Hematopoietic multipotent progenitor cell treated with erythropoietin and hydrocortisone succinate and interleukin-3 and kit ligand, for 6 days (in vitro differentiated cells): Measurements from ENCODE around the gene ASTN2.

Experiments
- DNase-seq: peaks from one replicate; pipeline ENCODE4 v3.0.0-alpha.2; 2015

Gene ASTN2

GRCh38 chr9:116491659-116492058, 923.2 kb downstream of the ASTN2 start:
- no peak for DNase-seq

- DNase-seq = no peak
Observed at GRCh38 chr9:116491219-116491618, 923.6 kb downstream of the ASTN2 start.

GRCh38 chr9:116490321-116490720, 924.5 kb downstream of the ASTN2 start:
- DNase-seq = no peak

GRCh38 chr9:116488373-116488772, 926.5 kb downstream of the ASTN2 start:
- no peak for DNase-seq

- DNase-seq = no peak
Observed at GRCh38 chr9:116484492-116485061, 930.3 kb downstream of the ASTN2 start.

- no peak for DNase-seq
Observed at GRCh38 chr9:116483622-116484491, 931.0 kb downstream of the ASTN2 start.

- DNase-seq = no peak
Observed at GRCh38 chr9:116482740-116483139, 932.1 kb downstream of the ASTN2 start.

GRCh38 chr9:116480700-116481099, 934.2 kb downstream of the ASTN2 start:
- no peak for DNase-seq

GRCh38 chr9:116479967-116480366, 934.9 kb downstream of the ASTN2 start:
- no peak for DNase-seq

- DNase-seq = no peak
Observed at GRCh38 chr9:116479056-116479544, 935.8 kb downstream of the ASTN2 start.

GRCh38 chr9:116477584-116478141, 937.2 kb downstream of the ASTN2 start:
- no peak for DNase-seq

- DNase-seq = no peak
Observed at GRCh38 chr9:116476935-116477381, 937.9 kb downstream of the ASTN2 start.

- DNase-seq = no peak
Observed at GRCh38 chr9:116476002-116476401, 938.9 kb downstream of the ASTN2 start.

- peak; percentile 58 for DNase-seq
Observed at GRCh38 chr9:116475201-116475600, 939.7 kb downstream of the ASTN2 start.

GRCh38 chr9:116471944-116472506, 942.8 kb downstream of the ASTN2 start:
- peak; percentile 53 for DNase-seq

- peak; percentile 58 for DNase-seq
Observed at GRCh38 chr9:116471093-116471906, 943.6 kb downstream of the ASTN2 start.

- DNase-seq = no peak
Observed at GRCh38 chr9:116468793-116469527, 945.9 kb downstream of the ASTN2 start.

GRCh38 chr9:116468369-116468768, 946.5 kb downstream of the ASTN2 start:
- DNase-seq = no peak

- no peak for DNase-seq
Observed at GRCh38 chr9:116467740-116468351, 947.0 kb downstream of the ASTN2 start.

- peak; percentile 92 for DNase-seq
Observed at GRCh38 chr9:116466271-116467235, 948.3 kb downstream of the ASTN2 start.
